Parathyroid adenoma (tissue), 2 donors: ENCODE data around the gene CCDC32.

ENCODE experiments used
- H2AFZ ChIP-seq: fragments of 300-600 bp; sonication (generic); one replicate; pipeline ENCODE4 v1.7.0; 2017; ENCODE audit warnings: antibody characterized with exemption, mild to moderate bottlenecking
- H3K27ac ChIP-seq: fragments of 300-600 bp; sonication (generic); one replicate; pipeline ENCODE4 v1.7.0; 2017
- H3K27me3 ChIP-seq: fragments of 300-600 bp; sonication (generic); one replicate; pipeline ENCODE4 v1.7.0; 2017; ENCODE audit warnings: low read length; ENCODE audit not compliant: control insufficient read depth, insufficient read depth
- H3K36me3 ChIP-seq: fragments of 300-600 bp; sonication (generic); one replicate; pipeline ENCODE4 v1.7.0; 2017; ENCODE audit warnings: low read length; ENCODE audit not compliant: control insufficient read depth, insufficient read depth
- H3K4me1 ChIP-seq: fragments of 300-600 bp; sonication (generic); one replicate; pipeline ENCODE4 v1.7.0; 2017; ENCODE audit warnings: control low read depth
- H3K4me2 ChIP-seq: fragments of 300-600 bp; sonication (generic); one replicate; pipeline ENCODE4 v1.7.0; 2017; ENCODE audit warnings: low read length
- H3K4me3 ChIP-seq: fragments of 300-600 bp; sonication (generic); one replicate; pipeline ENCODE4 v1.7.0; 2017; ENCODE audit warnings: low read depth, low read length
- H3K79me2 ChIP-seq: fragments of 300-600 bp; sonication (generic); one replicate; pipeline ENCODE4 v1.7.0; 2017; ENCODE audit warnings: control low read depth
- H3K9ac ChIP-seq: fragments of 300-600 bp; sonication (generic); one replicate; pipeline ENCODE4 v1.7.0; 2017; ENCODE audit warnings: mild to moderate bottlenecking
- H3K9me3 ChIP-seq: fragments of 300-600 bp; sonication (generic); one replicate; pipeline ENCODE4 v1.7.0; 2017; ENCODE audit warnings: low read length; ENCODE audit not compliant: control insufficient read depth
- TF ChIP-seq, protein P1 (sequence below): fragments of 300-600 bp; sonication (generic); IDR thresholded peaks from one replicate; pipeline ENCODE4 v1.7.0; 2017; ENCODE audit warnings: antibody characterized with exemption, mild to moderate bottlenecking
- donor health status: primary hyperparathyroidism.

The CCDC32 gene

DNA sequence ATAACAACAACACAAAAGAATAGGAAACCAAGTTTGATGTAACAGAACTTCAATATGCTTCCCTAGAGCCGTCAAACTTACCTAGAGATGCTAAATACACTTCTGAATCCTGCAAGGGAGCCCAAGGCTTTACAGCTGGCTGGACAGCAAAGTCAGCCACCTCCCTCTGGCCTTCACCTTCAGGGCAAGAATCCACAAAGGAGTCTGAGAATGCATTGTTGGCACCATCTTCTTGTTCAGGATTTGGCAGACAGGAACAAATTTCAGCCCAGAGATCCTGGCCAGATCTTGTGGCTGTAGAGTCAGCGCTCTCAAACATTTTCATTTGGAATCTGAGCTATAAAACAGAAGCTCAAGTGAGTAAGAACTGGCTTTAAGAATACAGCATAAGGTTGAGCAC lies 2.2 kb downstream of the CCDC32 start:
- no peaks in the 10 kb centered on the region for H3K9me3 ChIP-seq

DNA sequence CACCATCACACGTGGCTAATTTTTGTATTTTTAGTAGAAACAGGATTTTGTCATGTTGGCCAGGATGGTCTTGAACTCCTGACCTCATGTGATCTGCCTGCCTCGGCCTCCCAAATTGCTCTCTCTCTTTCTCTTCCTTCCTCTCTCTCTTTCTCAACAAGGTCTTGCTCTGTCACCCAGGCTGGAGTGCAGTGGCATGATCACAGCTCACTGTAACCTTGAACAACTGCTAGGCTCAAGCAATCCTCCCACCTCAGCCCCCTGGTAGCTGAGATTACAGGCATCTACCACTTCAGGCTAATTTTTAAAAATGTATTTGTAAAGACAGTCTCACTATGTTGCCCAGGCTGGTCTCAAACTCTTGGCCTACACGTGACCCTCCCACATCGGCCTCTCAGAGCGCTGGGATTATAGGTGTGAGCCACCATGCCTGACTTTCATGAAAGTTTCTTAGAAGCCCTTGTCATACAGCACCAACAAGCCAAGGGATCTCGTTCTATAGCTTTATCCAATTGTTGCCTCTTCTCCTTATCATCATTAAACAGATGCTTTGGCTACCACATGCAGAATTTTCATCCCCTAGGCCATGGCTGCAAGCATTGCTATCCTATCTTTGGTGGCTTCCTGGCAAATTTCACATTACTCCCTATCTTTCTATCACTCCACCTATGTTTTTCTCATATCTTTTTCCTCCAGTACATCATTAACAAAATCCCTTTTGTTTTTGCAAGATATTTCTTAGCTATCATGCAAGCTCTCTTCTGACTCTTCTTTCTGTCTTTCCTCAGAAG lies 5.7 kb downstream of the CCDC32 start:
- Histone ChIP-seq H3K9ac (no peak overlapping the region), H3K9me3 (no peaks in the 10 kb centered on the region), H3K4me1 (no peaks in the 10 kb centered on the region), H3K4me3 (no peak overlapping the region), H3K79me2 (no peaks in the 10 kb centered on the region), H3K27me3 (no peaks in the 10 kb centered on the region), H3K4me2 (no peak overlapping the region), H3K27ac (no peak overlapping the region), H3K36me3 (no peaks in the 10 kb centered on the region), H2AFZ (no peak overlapping the region)
- TF ChIP-seq, protein P1, sequence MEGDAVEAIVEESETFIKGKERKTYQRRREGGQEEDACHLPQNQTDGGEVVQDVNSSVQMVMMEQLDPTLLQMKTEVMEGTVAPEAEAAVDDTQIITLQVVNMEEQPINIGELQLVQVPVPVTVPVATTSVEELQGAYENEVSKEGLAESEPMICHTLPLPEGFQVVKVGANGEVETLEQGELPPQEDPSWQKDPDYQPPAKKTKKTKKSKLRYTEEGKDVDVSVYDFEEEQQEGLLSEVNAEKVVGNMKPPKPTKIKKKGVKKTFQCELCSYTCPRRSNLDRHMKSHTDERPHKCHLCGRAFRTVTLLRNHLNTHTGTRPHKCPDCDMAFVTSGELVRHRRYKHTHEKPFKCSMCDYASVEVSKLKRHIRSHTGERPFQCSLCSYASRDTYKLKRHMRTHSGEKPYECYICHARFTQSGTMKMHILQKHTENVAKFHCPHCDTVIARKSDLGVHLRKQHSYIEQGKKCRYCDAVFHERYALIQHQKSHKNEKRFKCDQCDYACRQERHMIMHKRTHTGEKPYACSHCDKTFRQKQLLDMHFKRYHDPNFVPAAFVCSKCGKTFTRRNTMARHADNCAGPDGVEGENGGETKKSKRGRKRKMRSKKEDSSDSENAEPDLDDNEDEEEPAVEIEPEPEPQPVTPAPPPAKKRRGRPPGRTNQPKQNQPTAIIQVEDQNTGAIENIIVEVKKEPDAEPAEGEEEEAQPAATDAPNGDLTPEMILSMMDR = no peak

More for the DNA sequence above, 2.2 kb downstream of the CCDC32 start:
- TF ChIP-seq, protein P1 = no peak
- Histone ChIP-seq H3K4me3 (no peak overlapping the region), H3K36me3 (no peaks in the 10 kb centered on the region), H3K27me3 (no peaks in the 10 kb centered on the region), H3K9ac (no peak overlapping the region), H3K4me2 (no peak overlapping the region), H3K79me2 (no peaks in the 10 kb centered on the region), H3K27ac (no peak overlapping the region), H2AFZ (no peak overlapping the region), H3K4me1 (no peaks in the 10 kb centered on the region)

DNA sequence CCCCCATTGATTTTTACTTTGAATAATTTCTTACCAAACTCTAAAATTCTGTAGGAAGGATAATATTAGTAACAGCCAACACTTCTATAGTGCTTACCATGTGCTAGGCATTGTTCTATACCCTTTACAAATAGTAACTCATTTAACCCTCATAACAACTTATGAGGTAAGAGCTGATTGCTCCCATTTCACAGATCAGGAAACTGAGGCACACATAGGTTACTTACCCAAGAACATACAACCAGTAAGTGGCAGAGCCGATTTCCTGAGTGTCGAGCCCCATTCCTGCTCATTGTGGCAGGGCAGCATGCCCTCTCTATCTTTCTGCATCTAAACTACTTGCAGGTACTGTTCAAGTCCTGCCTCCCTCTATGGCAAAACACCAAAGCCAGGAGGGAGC lies 9.0 kb downstream of the CCDC32 start:
- Histone ChIP-seq H2AFZ (no peak overlapping the region), H3K27me3 (no peaks in the 10 kb centered on the region), H3K9me3 (no peaks in the 10 kb centered on the region), H3K9ac (no peak overlapping the region), H3K27ac (no peak overlapping the region), H3K4me1 (no peaks in the 10 kb centered on the region), H3K4me3 (no peak overlapping the region), H3K4me2 (no peak overlapping the region), H3K36me3 (no peaks in the 10 kb centered on the region), H3K79me2 (no peaks in the 10 kb centered on the region)
- TF ChIP-seq, protein P1 = no peak

DNA sequence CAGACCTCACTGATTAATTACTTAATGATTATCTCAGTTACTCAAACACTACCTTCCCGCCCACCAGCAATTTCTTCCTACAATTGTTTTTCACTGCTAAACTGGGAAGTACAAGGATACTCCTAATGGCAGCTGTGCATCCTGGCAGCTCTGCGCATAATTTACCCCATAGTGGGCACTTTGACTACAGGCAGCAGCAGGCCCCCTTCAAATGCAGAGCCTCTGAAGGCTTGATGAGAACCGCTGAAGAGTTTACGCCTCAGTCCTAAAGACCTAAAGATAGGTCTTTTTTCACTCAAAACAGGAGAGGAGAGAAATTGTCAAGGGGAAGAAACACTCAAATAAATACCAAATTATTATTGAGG lies 10.7 kb downstream of the CCDC32 start:
- no peak overlapping the region for H2AFZ ChIP-seq
- no peaks in the 10 kb centered on the region for H3K36me3 ChIP-seq
- no peak overlapping the region for H3K4me2 ChIP-seq
- H3K27ac ChIP-seq = no peak overlapping the region
- TF ChIP-seq, protein P1 = no peak
- H3K27me3 ChIP-seq = no peaks in the 10 kb centered on the region
- peaks cover 6% of the 10 kb centered on the region for H3K4me1 ChIP-seq
- H3K79me2 ChIP-seq = no peaks in the 10 kb centered on the region
- no peaks in the 10 kb centered on the region for H3K9me3 ChIP-seq
- H3K4me3 ChIP-seq = no peak overlapping the region
- no peak overlapping the region for H3K9ac ChIP-seq
